T follicular helper cell (primary cell): Measurements from ENCODE around the gene SLC27A4.
A peak's percentile ranks its signal among the peaks of the same experiment; 100 is the strongest.

Experiments used
- DNase-seq: peaks from one replicate; pipeline ENCODE4 v3.0.0-alpha.2; 2020; ENCODE audit warnings: low read depth

The SLC27A4 gene

DNA sequence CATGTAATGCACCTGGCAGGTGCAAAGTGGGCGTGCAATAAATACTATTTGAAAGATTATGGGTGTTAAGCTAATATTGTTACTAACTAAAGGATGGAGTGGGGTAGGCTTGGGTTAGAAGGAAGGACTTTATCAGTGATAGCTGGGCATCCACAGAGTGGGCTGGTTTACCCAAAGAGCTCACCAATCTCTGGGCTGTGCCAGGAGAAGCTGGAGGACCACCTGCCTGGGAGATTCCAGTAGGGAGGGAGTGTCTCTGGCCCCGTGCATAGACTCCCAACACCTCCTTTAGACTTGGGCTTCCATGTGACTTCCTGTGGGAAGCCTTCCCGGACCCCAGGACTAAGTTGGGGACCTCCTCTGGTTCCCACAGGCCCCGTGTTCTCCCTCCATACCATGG is 25.2 kb downstream of the SLC27A4 start:
- no peak for DNase-seq

DNA sequence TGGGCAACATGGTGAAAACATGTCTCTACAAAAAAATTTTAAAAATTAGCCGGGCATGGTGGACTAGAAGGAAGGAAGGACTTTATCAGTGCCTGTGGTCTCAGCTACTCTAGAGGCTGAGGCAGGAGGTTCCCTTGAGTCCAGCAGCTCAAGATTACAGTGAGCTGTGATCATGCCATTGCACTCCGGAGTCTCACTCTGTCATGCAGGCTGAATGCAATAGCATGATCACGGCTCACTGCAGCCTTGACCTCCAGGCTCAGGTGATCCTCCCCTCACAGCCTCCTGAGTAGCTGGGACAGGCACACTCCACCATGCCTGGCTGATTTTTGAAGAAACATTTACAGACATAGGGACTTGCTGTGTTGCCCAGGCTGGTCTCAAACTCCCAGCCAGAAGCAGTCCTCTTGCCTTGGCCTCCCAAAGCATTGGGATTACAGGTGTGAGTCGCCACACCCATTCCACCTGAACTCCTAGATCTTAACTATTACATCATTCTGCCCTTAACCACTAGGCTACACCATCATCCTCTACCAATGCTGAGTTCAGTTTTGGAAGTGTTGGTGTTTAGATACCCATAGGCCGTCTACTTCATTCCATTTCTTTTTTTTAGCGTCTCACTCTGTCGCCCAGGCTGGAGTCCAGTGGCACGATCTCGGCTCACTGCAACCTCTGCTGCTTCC is 28.8 kb downstream of the SLC27A4 start:
- DNase-seq = no peak

DNA sequence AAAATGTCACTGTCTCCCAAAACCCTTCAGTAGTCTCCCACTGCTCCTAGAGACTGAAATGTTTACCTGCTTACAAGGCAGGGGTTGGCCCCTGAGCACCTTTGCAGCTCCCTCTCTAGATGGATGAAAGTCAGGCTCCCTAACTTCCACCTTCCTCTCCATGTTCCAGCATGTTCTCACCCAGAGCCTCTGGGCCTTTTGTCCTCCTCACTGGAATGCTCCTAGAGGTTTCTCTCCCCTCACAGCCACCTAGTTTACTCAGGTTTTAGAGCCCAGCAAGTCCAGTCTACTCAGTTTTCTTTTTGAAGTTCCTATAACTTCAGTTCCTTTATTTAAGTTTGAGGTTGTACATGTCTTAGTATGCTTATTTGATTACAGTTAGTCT is 30.0 kb downstream of the SLC27A4 start:
- no peak for DNase-seq

DNA sequence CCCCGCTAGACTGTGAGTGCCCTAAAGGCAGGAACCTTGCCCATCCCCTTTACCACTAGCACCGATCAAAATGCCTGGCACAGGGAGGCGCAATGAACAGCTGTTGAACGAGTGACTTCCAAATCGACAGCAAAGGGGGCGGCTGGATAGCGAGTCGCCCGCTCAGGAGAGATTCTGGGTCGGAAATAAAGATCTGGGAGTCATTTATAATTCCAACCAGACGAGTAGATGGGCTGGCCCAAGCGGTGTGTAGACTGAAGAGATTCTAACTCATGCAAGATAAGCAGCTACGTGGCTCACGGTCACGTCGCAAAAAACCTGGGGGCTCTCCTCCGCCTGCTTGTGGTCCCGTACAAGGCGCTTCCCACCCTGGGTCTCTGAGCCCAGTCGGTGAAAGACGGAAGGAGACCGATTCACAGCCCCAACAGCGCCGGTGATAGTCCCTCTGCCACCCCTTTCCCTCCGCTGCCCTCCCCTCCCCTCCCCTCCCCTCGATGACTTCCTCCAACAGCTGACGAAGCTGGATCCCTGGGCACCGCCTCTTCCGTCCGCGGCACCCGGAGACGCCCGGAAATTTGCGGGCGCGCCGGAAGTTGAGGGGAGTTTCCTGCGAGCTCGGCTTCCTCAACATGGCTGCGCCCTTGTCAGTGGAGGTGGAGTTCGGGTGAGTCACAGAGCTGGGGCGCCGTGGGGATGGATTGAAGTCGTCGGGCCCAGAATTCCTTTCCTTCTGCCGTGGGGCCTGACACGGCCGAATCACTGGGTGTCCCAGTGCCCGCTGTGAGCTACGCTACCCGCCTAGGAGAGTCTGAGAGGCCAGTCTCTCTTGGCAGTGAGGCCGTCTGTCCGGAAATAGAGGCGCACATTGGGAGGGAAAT is 30.7 kb downstream of the SLC27A4 start, which contains the start of gene URM1:
TSS of gene URM1 (plus strand) at position 623 of the 878 bp plus-strand sequence. CDS start at position 630, 7 bp downstream.
- DNase-seq = peak; percentile 94

DNA sequence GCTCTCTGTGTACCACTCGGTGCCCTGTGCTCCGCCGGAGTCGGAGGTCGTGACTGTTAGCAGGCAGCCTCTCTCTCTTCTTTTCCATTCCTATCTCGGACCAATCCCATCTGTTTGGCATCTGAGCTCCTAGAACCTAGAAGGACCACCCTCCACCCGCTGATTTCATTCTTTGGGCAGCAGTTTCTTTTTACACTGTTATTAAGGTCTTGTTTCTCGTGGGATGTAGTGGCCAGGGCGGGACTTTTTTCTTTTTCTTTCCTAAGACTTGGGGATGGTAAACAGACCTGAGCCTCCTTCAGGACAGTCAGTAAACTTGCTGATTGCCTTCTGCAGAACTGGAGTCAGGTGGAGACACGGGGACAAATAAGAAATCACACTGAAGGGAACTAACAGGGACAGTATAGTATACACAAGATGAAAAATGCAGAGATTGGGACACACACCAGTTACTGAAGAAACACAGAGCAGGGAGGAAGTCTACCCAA is 31.3 kb downstream of the SLC27A4 start:
- no peak for DNase-seq

DNA sequence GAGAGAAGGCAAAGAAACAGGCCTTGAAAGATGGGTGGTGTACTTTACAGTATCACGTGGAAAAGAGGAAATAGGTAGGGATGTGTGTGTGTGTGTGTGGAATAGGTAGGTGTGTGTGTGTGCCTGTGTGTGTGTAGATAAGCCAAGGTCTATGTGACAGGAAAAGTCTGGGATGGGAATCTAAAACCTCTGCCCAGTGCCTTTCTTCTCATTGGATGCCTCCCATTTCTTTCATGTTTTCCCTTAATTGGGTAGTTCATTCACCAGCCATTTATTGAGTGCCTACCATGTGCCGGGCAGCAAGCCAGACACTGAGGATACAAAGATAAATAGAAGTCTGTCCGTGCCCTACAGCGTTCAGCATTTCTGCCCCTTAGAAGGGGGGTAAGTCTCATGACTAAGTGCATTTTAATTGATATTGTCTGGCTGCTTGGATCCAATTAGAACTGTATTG is 31.9 kb downstream of the SLC27A4 start:
- no peak for DNase-seq

DNA sequence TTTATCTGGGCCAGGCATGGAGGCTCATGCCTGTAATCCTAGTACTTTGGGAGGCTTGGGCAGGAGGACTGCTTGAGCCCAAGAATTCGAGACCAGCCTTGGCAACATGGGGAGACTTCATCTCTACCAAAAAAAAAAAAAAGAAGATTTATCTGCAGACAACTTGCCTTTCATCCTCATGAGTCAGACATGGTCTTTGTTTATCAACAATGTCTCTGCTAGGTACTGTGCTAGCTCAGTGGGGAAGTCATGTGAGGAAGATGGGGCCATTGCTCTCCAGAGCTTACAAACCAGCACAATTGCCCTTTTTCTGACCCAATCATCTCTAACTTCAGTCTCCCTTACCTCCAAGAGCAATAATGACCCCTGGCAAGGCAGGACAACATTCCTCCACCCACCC is 32.5 kb downstream of the SLC27A4 start:
- DNase-seq = no peak

DNA sequence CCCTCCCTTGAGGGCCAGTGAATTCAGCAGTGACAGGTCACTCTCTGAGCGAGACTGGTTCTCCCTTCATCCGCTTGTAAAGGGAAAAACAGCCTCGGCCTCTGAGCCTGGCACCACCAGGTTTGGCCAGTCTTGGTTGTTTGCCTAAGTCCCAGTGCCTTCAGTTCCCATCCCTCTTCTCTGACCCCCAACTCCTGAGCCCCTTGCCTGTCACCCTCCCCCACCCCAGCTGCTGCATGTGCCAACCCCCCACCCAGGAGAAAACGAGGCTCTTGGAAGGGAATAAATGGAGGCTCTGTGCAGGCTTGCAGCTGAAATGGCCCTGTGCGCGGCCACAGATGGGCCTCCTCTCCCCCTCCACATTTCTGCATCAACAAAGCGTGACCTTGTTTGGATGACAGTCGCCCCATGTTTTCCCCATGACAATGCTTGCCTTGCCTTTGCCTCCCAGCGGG is 33.9 kb downstream of the SLC27A4 start:
- DNase-seq = no peak

DNA sequence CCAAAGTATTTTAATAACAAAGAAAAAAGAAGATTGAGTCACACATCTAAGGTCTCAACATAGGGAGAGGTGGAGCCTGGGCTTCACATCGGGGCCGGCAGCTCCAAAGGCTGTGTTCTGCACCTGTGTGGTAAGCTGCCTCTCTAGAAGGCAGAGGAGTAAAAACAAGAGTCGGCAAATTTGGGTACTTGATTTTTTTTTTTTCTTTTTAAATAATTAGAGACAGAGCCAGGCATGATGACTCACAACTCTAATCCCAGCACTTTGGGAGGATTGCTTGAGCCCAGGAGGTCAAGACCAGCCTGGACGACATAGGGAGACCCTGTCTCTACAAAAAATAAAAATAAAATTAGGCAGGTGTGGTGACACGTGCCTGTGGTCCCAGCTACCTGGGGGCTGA is 35.5 kb downstream of the SLC27A4 start:
- DNase-seq = no peak

DNA sequence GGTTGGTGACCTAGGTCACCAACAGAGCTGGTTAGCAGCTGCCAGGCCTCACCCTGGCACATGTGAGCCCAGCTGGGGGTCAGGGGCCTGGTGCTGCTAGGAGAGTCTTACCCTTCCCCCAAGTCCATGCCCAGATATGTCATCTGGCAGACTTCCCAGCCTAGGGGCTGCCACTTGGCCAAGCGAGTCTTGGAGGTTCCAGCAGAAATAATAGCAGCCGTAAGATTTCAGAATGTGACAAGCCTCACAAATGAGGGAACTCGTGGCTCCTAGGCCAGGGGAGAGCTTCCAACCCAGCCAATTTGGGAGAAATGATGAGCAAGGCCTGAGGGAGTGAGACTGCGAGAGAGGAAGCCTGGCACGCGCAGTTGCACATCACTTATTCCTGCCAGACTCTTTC is 41.9 kb downstream of the SLC27A4 start:
- DNase-seq = no peak

DNA sequence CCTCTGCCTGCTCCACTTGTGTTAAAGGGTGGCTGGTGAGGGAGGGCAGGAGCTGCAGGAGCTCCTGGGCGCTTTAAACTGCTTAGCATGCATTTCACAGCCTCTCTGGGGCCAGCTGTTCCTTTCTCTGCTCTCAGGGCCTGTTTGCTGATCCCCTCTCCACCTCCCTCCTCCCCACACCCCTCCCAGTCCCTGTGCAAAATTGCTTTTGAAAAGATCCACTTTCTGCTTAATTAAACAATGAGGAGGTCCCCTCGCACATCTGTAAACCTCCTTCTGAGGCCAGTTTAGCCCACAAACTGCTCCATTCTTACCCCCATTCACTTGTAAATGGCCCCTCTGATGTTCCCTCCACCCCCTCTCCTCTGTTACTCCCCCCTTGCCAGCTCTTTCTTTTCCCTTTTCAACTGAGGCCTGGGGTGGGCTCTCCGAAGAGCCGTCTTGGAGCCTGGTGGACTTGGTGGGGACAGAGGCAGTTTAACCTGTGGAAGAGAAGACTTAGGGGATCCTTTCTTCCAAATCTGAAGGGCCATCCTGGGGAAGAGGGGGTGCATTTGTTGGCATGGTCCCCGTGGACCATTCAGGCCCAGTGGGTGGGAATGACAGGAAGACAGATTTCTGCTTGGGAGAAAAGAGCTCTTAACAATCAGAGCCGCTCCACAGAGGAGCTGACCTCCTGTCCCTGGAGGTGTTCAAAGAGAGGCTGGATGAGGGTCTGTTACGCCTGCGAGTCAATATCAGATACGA is 42.9 kb downstream of the SLC27A4 start:
- no peak for DNase-seq

DNA sequence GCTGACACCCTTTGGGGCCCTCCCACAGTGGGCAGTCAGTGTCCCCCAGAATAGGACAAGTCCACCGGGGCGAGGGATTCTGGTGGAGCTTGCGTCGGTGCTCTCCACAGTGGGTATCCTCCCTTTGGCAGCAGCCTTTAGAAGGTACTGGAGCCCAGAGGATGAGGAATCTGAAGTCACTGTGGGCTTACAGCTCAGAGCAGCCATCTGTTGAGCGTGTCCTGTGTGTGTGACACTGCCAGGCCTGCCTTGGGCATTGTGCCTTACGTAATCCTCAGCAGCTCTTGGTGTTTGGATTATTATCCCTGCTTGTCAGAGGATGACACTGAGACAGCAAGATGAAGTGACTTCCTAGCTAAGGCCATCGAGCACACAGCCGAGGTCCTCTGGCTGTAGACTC is 43.5 kb downstream of the SLC27A4 start:
- no peak for DNase-seq

DNA sequence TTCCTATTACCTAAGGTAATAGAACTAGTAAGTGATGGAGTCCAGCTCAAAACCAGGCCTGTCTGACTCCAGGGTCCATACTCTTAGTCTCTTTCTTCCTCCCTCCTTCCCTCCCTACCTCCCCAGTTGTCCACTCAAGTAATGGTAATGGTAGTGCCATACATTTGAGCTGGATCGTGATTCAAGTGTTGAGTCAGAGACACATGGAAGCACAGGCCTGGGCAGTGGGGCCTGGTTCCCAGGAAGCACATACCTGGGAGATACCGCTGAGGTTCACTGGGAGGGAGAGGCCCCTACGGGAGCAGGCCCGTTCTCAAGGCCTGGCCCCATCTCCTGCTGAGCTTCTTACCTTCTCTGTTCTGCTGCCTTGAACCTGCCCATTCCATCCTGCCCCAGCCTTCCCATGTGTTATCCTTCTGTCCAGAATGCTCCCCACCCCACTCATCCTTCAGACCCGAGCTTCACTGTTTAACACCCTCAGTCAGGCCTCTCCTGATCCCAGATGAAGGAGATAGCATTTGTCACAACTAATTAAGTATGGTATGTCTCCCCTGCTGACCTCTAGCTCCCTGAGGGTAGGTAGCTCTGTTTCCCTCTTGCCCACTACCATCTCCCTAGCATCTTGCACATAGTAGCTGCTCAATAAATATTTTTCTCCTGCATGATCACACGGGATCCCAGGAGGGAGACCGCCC is 44.6 kb downstream of the SLC27A4 start:
- DNase-seq = no peak

DNA sequence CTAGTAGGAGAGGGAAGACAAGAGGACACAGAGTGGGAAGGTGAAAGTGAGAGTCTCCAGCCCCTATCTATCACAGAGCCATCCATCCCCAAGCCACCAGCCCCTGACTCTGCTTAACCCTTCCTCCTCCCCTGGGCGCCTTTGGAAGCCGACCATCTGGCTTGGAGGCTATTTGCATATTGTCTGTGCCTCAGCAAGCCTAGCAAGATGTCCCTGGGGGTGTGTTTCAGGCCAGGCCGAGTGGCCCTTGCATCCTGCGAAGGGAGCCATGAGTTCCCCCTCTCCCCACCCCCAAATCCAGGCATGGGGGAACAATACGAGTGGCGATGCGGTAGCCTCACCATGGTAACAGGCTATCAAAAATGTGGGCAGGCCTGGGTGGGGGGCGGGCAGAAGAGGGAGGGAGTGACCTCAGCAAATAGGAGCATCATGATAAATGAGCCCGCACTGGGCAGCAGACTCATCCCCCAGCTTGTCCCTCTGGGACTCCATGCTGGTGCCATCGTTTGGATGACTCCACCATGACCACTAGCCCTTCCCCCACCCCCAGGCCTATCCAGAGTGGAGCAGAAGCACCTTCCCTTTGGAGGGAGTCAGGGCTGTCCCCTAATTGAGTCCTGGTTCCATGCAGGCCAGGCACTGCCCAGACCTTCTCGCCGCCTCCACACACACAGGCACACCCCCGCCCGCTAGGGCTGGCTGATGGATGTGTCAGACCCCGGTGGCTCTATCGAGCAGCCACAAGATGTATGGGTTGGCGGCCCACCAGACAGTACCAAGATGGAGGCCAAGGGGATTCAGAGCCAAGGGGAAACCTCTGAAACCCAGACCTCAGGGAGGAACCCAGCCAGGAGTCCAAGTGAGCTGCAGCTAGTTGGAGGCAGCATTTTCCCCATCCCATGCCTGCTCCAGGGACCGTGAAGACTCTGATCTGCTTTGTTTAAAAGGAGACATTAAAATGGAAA is 45.5 kb downstream of the SLC27A4 start:
- no peak for DNase-seq

DNA sequence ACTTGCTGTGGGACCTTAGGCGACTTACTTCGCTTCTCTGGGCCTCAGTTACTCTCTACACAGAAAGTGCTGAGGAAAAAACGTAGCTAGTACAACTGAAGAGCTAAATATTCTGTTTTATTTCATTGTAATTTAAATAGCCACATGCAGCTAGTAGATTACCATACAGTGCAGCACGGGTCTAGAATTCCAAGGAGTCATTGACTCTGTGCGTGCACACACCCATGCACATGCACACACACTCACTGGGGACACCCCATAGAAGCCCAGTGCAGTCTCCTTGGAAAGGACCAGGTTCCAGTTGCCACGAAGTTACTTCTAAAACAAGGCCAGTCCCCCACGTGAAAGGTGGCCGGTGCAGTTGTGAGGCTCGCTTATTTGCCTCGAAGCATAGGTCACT is 47.8 kb downstream of the SLC27A4 start:
- DNase-seq = no peak

DNA sequence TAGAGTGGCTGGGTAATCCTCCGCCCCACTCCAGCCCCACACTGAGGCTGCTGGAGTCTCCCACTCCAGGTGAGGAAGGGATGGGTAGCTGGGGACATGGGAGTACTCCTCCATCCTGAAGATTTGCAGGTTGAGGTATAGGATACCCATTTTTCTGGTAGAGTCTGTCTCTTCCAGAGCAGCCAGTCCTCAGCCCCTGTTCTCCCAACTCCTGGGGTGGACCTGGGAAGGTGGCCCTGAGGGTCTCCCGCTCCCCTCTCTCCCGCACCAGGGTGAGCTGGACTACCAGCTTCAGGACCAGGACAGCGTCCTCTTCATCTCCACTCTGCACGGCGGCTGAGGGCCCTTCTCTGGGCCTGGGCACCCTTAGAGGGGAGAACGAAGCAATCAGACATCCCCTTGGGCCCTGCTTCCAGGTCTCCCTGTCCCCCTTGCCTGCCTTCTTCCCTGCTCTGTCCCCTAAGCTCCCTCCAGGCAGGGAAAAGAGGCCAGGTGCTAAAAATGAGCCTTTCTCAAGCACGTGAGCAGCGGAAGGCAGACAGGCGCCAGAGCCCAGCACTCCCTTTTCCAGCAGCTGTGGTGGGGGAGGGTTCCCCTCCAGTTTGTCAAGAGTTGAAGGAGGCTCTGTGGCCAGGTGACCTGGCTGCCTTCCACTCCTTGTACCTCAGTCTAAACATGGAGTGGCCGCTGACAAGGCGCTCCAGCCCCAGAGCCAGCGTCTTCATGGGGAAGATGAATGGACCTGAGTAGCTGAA is 49.2 kb downstream of the SLC27A4 start:
- no peak for DNase-seq

DNA sequence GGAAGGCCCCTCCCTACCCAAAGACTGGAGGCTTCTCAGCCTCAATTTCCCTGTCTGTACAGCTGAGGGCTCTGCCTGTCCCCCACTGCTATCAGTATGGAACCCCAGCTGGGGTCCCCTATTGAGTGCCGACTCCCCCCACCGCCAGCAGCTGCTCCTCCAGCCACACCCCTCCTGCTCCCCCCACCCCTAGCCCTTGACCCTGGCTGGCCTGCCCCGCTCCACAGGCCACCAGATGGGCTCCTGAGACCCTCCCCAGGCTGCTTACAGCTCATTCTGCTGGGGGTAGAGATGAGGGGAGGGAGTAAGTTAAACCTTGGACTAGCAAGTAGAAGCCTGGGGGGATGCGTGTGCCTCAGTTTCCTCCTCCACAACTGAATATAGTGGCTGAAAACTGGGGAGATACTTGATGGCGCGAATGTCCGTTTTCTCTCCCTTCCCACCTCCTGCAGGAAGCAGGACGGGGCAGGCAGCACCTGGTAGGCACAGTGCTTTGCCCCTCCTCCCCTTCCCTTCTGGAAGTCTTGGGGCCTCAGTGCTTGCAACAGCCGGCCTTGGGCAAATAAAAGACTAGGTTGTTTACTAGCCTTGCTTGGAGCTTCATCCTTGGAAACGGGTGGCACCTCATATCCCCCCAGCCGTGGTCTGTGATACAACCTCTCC is 50.0 kb downstream of the SLC27A4 start:
- DNase-seq = no peak

DNA sequence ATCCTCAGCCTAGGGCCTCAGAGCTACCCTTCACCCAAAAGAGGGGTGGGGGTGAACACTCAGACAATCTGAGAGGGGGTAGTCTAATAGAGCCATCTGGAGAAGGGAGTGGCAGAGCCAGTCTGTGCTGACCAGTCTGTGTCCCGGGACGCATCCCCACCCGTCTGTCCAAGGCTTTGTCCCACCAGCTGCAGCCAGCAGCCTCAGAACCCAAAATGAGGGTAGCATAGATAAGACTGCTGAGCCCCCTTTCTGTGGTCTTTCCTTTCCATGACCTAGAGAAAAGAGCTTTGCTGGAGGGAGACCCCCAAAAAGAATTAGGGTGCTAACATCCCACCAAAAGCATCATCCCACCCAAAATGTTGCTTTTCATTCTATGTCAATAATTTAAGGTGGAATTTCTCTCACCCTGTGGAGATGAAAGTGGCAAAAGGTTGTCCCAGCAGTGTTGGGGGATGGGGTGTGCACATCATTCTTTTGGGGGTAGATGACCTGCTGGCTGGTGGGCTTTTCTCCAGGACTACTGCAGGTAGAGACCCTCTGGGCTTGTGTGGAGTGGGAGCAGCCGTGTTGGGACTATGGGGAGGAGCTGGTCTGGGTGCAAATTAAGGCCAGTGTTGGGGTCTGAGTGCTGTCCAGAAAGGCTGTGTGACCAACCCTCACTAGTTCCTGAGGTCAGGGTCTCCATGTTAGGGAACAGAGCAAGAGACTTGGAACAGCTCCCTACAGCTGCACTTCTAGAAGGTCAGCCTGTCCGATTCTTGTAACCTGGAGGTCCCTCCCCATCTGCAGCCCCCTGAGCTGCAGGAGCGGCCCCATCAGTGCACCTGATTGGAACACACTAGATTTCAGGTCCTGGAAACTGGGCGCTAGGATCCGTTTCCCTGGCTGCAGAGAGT is 50.7 kb downstream of the SLC27A4 start:
- no peak for DNase-seq
